Measurements from ENCODE around the gene MRPL20. TPM values are rescaled to one million over a fixed set of nuclear protein-coding genes. Genes with fewer than 3 reads are reported as not detected.

MRPL20 gene
- total RNA-seq, 1 experiment from 2014 or later, result 90.8 TPM

DNA sequence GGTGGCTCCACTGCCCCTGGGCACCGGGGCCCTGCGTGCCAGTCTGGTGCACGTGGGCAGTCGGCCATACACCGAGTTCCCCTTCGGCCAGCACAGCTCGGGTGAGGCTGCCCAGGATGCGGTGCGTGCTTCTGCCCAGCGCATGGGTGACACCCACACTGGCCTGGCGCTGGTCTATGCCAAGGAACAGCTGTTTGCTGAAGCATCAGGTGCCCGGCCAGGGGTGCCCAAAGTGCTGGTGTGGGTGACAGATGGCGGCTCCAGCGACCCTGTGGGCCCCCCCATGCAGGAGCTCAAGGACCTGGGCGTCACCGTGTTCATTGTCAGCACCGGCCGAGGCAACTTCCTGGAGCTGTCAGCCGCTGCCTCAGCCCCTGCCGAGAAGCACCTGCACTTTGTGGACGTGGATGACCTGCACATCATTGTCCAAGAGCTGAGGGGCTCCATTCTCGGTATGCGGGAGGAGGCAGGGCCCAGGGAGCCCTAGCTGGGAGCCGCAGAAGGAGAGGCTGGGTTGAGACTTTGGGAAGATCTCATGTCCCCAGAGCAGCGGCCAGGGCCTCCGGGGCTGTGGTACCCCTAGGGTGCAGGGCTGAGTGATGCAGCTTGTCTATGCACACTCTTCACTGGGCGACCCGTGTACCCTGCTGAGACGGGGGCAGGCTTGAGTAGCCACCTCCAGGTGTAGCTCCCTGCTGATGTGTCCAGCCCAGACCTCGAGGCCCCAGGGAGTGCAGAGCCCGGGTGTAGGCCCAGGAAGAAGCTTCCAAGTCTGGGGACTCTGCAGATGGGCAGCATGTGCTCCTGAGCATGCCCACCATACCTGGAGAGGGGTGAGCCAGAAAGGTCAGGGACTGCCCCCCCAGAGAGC is 30.2 kb upstream of the MRPL20 start:
- Histone ChIP-seq H4K20me1 (ENCODE audit: insufficient read depth) (no peaks in the 10 kb centered on the region), H3K9me3 (ENCODE audit: insufficient read depth, low read depth) (no peaks in the 10 kb centered on the region), H3F3A (ENCODE audit: insufficient read depth, low read depth) (peaks cover 15% of the 10 kb centered on the region; the same call in 1 of the 2 replicates), H3K9me2 (ENCODE audit: insufficient read depth) (no peaks in the 10 kb centered on the region), H3K36me3 (ENCODE audit: low read depth) (no peaks in the 10 kb centered on the region), H3K27me3 (ENCODE audit: insufficient read depth, low read depth) (no peaks in the 10 kb centered on the region), H3K27ac (no peak overlapping the region), H3K79me2 (ENCODE audit: low read depth) (peaks cover 5% of the 10 kb centered on the region; the same call in 1 of the 2 replicates), H3K4me2 (peak overlapping the region; percentile 85; the same call in 1 of the 2 replicates), H3K4me1 (replicated peaks; ENCODE audit: insufficient read depth) (peaks cover 37% of the 10 kb centered on the region), H2AFZ (no peak overlapping the region), H3K4me3 (no peak overlapping the region)
- ChIA-PET POLR2A (ENCODE audit: unreplicated experiment) (interaction anchor here (0.6 kb wide), 1 partner anchor 77 kb away, joined by 4 read pairs; no protein-coding TSS in a partner anchor), CTCF (no interaction called here)
- no TSS peak for BruUV-seq (replicated peaks)
- no peak for DNase-seq
- TF ChIP-seq, protein P1, sequence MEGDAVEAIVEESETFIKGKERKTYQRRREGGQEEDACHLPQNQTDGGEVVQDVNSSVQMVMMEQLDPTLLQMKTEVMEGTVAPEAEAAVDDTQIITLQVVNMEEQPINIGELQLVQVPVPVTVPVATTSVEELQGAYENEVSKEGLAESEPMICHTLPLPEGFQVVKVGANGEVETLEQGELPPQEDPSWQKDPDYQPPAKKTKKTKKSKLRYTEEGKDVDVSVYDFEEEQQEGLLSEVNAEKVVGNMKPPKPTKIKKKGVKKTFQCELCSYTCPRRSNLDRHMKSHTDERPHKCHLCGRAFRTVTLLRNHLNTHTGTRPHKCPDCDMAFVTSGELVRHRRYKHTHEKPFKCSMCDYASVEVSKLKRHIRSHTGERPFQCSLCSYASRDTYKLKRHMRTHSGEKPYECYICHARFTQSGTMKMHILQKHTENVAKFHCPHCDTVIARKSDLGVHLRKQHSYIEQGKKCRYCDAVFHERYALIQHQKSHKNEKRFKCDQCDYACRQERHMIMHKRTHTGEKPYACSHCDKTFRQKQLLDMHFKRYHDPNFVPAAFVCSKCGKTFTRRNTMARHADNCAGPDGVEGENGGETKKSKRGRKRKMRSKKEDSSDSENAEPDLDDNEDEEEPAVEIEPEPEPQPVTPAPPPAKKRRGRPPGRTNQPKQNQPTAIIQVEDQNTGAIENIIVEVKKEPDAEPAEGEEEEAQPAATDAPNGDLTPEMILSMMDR (conservative IDR thresholded peaks at IDR 0.05), result no peak
- TF ChIP-seq EZH2 (IDR thresholded peaks at IDR 0.05; ENCODE audit: low read depth), result no peak
- intact Hi-C loops (cut with micrococcal nuclease; ENCODE audit: unreplicated experiment), result loop anchor here (10.0 kb wide), 1 partner anchor 92 kb away; the partner anchor contains the start of gene DVL1

DNA sequence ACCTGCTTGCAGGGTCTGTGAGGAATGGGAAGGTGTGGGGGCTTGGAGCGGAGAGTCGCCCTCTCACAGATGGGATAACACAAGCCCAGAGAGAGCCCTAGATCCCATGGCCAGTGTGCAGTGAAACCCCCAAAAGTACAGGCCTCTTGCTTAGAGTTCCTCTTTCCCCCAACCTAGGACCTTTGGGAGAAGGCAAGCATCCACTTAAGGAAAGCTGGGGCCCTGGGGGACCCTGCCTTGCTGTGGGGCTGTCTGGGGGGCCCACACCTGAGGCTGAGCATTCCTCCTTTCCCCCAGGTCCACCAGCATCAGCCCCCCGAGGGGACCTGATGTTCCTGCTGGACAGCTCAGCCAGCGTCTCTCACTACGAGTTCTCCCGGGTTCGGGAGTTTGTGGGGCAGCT is 29.5 kb upstream of the MRPL20 start:
- Histone ChIP-seq H3K27me3 (ENCODE audit: insufficient read depth, low read depth) (no peaks in the 10 kb centered on the region), H3K79me2 (ENCODE audit: low read depth) (peaks cover 5% of the 10 kb centered on the region; the same call in 1 of the 2 replicates), H3K4me2 (peak overlapping the region; percentile 85), H2AFZ (no peak overlapping the region), H3K4me1 (replicated peaks; ENCODE audit: insufficient read depth) (peaks cover 44% of the 10 kb centered on the region), H3K9me3 (ENCODE audit: insufficient read depth, low read depth) (no peaks in the 10 kb centered on the region), H3K9me2 (ENCODE audit: insufficient read depth) (no peaks in the 10 kb centered on the region), H3F3A (ENCODE audit: insufficient read depth, low read depth) (peaks cover 22% of the 10 kb centered on the region; the same call in 1 of the 2 replicates), H3K4me3 (peak overlapping the region; percentile 69; the same call in 1 of the 2 replicates), H3K36me3 (ENCODE audit: low read depth) (no peaks in the 10 kb centered on the region), H3K27ac (no peak overlapping the region), H4K20me1 (ENCODE audit: insufficient read depth) (no peaks in the 10 kb centered on the region)
- ChIA-PET POLR2A (ENCODE audit: unreplicated experiment) (no interaction called here), CTCF (no interaction called here)
- no peak for DNase-seq
- intact Hi-C loops (cut with micrococcal nuclease; ENCODE audit: unreplicated experiment), result loop anchor here (10.0 kb wide), 1 partner anchor 92 kb away; the partner anchor contains the start of gene DVL1
- no TSS peak for BruUV-seq (replicated peaks)
- TF ChIP-seq EZH2 (IDR thresholded peaks at IDR 0.05; ENCODE audit: low read depth), result no peak
- TF ChIP-seq, protein P1 (conservative IDR thresholded peaks at IDR 0.05), result no peak

DNA sequence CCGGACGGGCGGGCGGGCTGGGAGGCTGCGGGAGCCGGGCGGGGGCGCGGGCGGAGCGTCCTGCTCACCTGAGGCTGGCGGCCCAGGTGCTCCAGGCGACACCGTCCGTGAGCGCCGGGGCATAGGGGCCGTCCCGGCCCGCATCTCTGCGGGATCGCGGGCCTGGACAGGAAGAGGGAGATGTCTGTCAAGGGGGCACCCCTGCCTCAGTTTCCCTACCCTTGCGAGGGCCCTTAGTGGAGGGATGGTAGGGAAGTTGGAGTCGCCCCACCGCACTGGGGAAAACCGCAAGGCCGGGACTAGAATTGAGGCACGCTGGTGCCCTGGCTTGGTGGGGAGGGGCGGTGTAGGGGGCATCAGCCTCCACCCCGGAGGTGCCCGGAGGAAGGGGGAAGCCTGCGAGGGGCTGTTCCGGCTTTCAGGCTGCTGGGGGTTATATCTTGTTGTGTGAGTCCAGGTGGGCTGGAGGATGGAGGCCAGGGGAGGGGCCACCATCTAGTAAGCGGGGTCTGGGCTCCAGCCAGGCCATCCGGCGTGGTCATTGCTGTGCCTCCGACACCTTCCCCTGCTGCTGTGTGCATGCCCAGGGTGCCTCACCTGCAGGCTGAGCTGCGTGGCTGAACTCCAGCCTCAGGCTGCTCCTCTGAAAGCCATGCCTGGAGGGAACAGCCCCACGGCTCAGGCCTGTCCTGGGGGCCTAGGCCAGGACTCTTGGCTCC is 29.0 kb upstream of the MRPL20 start:
- H3K4me1 ChIP-seq (replicated peaks; ENCODE audit: insufficient read depth), result peaks cover 49% of the 10 kb centered on the region
- H3K27ac ChIP-seq, result no peak overlapping the region
- peak overlapping the region; percentile 69 for H3K4me3 ChIP-seq
- no peak overlapping the region for H2AFZ ChIP-seq
- no peak for TF ChIP-seq EZH2 (IDR thresholded peaks at IDR 0.05; ENCODE audit: low read depth)
- TF ChIP-seq, protein P1 (conservative IDR thresholded peaks at IDR 0.05), result no peak
- no peaks in the 10 kb centered on the region for H4K20me1 ChIP-seq (ENCODE audit: insufficient read depth)
- H3K79me2 ChIP-seq (ENCODE audit: low read depth), result peaks cover 5% of the 10 kb centered on the region; the same call in 1 of the 2 replicates
- DNase-seq, result no peak
- H3F3A ChIP-seq (ENCODE audit: insufficient read depth, low read depth), result peaks cover 25% of the 10 kb centered on the region; the same call in 1 of the 2 replicates
- H3K9me2 ChIP-seq (ENCODE audit: insufficient read depth), result no peaks in the 10 kb centered on the region
- no peaks in the 10 kb centered on the region for H3K27me3 ChIP-seq (ENCODE audit: insufficient read depth, low read depth)
- POLR2A ChIA-PET (ENCODE audit: unreplicated experiment), result interaction anchor here (0.6 kb wide), 1 partner anchor 16 kb away, joined by 4 read pairs; no protein-coding TSS in a partner anchor
- peak overlapping the region; percentile 85 for H3K4me2 ChIP-seq
- CTCF ChIA-PET, result no interaction called here
- BruUV-seq (replicated peaks), result no TSS peak
- H3K36me3 ChIP-seq (ENCODE audit: low read depth), result no peaks in the 10 kb centered on the region
- H3K9me3 ChIP-seq (ENCODE audit: insufficient read depth, low read depth), result no peaks in the 10 kb centered on the region
- intact Hi-C loops (cut with micrococcal nuclease; ENCODE audit: unreplicated experiment), result loop anchor here (10.0 kb wide), 1 partner anchor 91 kb away; the partner anchor contains the start of gene DVL1

All from PC-9 (cell line).